ENCODE data around the gene SELENOP. TPM values are rescaled to one million over a fixed set of nuclear protein-coding genes. Genes with fewer than 3 reads are reported as not detected.

Gene SELENOP
- total RNA-seq, 1 experiment from 2014 or later, result 1.9 TPM

DNA sequence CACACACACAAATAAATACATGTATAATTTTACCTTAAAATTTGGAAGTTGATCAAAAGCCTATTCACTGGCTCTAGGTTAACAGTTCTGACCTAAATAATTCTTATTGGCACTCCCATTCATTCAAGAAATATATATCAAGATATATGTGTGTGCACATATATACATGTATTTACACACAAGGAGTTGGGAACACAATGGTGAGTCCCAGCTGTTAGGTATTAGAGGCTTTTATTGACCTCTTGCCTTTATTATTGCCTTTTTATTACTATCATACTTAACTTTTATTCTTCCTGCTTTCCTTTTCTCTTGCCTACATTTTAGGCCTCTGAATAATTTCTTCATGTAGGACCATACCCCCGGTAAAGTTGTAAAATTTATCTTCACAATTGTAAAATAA lies 30.1 kb downstream of the SELENOP start:
- Histone ChIP-seq H3K36me3 (ENCODE audit: insufficient read depth, low read length, poor library complexity, severe bottlenecking) (no peaks in the 10 kb centered on the region), H3K27ac (ENCODE audit: low read depth, low read length, poor library complexity, severe bottlenecking) (no peak overlapping the region), H3K27me3 (replicated peaks; ENCODE audit: insufficient read depth, low read depth, low read length, poor library complexity) (no peaks in the 10 kb centered on the region), H3K4me1 (ENCODE audit: insufficient read depth, low read length, poor library complexity, severe bottlenecking) (peaks cover 8% of the 10 kb centered on the region), H3K4me3 (ENCODE audit: low read depth, low read length, poor library complexity, severe bottlenecking) (no peak overlapping the region), H3K9me3 (ENCODE audit: low read depth, low read length, poor library complexity, severe bottlenecking) (peaks cover 11% of the 10 kb centered on the region)
- TF ChIP-seq, protein P1, sequence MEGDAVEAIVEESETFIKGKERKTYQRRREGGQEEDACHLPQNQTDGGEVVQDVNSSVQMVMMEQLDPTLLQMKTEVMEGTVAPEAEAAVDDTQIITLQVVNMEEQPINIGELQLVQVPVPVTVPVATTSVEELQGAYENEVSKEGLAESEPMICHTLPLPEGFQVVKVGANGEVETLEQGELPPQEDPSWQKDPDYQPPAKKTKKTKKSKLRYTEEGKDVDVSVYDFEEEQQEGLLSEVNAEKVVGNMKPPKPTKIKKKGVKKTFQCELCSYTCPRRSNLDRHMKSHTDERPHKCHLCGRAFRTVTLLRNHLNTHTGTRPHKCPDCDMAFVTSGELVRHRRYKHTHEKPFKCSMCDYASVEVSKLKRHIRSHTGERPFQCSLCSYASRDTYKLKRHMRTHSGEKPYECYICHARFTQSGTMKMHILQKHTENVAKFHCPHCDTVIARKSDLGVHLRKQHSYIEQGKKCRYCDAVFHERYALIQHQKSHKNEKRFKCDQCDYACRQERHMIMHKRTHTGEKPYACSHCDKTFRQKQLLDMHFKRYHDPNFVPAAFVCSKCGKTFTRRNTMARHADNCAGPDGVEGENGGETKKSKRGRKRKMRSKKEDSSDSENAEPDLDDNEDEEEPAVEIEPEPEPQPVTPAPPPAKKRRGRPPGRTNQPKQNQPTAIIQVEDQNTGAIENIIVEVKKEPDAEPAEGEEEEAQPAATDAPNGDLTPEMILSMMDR (conservative IDR thresholded peaks at IDR 0.05; ENCODE audit: low read depth, low read length), result no peak
- TF ChIP-seq EZH2 (IDR thresholded peaks at IDR 0.05; ENCODE audit: borderline replicate concordance, low read depth, low read length, poor library complexity, severe bottlenecking), result no peak
- CTCF ChIA-PET, result no interaction called here
- BruUV-seq (replicated peaks), result no TSS peak
- POLR2A ChIA-PET (ENCODE audit: low non-redundant PET), result no interaction called here
- intact Hi-C loops (cut with micrococcal nuclease; ENCODE audit: unreplicated experiment), result no loop called here
- no peak for DNase-seq (ENCODE audit: low spot score)

DNA sequence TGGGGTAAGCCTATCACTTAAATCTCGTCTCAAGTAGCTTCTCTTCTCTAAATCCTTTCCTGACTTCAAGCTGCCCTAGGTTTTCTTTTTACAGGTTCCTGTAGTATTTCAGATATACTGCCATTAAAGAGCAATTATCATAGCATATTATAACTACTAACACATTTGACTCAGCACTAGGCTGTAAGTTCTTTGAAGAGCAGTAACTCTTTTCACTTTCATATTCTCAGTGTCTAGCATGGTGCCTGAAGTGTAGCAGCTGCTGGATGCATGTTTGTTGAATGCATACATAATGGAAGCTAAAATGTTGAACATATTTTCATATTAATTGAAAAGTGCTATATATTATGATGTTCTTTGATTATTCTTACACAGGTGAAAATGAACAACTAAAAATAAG lies 32.6 kb downstream of the SELENOP start:
- Histone ChIP-seq H3K36me3 (ENCODE audit: insufficient read depth, low read length, poor library complexity, severe bottlenecking) (no peaks in the 10 kb centered on the region), H3K27ac (ENCODE audit: low read depth, low read length, poor library complexity, severe bottlenecking) (no peak overlapping the region), H3K4me1 (ENCODE audit: insufficient read depth, low read length, poor library complexity, severe bottlenecking) (peaks cover 8% of the 10 kb centered on the region), H3K4me3 (ENCODE audit: low read depth, low read length, poor library complexity, severe bottlenecking) (no peak overlapping the region), H3K27me3 (replicated peaks; ENCODE audit: insufficient read depth, low read depth, low read length, poor library complexity) (no peaks in the 10 kb centered on the region), H3K9me3 (ENCODE audit: low read depth, low read length, poor library complexity, severe bottlenecking) (no peaks in the 10 kb centered on the region)
- POLR2A ChIA-PET (ENCODE audit: low non-redundant PET), result no interaction called here
- no peak for DNase-seq (ENCODE audit: low spot score)
- BruUV-seq (replicated peaks), result no TSS peak
- CTCF ChIA-PET, result no interaction called here
- intact Hi-C loops (cut with micrococcal nuclease; ENCODE audit: unreplicated experiment), result loop anchor here (10.0 kb wide), 1 partner anchor 106 kb away; no protein-coding TSS in a partner anchor
- no peak for TF ChIP-seq EZH2 (IDR thresholded peaks at IDR 0.05; ENCODE audit: borderline replicate concordance, low read depth, low read length, poor library complexity, severe bottlenecking)
- TF ChIP-seq, protein P1 (conservative IDR thresholded peaks at IDR 0.05; ENCODE audit: low read depth, low read length), result no peak

DNA sequence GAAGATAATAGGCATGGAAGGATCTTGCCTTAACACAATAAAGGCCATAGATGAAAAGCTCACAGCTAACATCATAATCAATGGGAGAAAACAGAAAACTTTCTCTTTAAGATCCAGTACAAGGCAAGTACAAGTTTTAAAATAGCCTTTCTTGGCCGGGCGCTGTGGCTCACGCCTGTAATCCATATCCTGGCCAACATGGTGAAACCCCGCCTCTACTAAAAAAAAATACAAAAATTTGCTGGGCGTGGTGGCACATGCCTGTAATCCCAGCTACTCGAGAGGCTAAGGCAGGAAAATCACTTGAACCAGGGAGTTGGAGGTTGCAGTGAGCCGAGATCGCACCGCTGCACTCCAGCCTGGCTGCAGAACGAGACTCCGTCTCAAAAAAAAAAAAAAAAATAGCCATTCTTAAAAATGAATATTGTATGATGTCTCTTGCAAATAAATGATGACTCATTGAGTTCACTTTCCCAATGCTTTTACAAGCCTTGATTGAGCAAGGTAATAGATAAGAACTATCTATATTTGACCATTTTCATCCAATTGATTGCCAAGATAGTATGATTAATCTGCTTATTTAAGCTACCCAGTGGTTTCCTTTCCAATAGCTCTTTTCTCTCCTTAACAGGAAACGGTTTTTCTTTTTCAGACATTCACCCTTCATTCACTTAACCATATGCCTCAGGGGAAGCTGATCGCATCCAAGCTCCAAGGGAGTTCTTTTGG lies 39.3 kb downstream of the SELENOP start:
- CTCF ChIA-PET, result interaction anchor here (0.7 kb wide), 2 partner anchors 45 to 189 kb away, joined by 3 to 5 read pairs; no protein-coding TSS in a partner anchor
- no peaks in the 10 kb centered on the region for H3K9me3 ChIP-seq (ENCODE audit: low read depth, low read length, poor library complexity, severe bottlenecking)
- intact Hi-C loops (cut with micrococcal nuclease; ENCODE audit: unreplicated experiment), result loop anchor here (10.0 kb wide), 1 partner anchor 112 kb away; no protein-coding TSS in a partner anchor
- no peak overlapping the region for H3K27ac ChIP-seq (ENCODE audit: low read depth, low read length, poor library complexity, severe bottlenecking)
- TF ChIP-seq EZH2 (IDR thresholded peaks at IDR 0.05; ENCODE audit: borderline replicate concordance, low read depth, low read length, poor library complexity, severe bottlenecking), result no peak
- TF ChIP-seq, protein P1 (conservative IDR thresholded peaks at IDR 0.05; ENCODE audit: low read depth, low read length), result no peak
- peaks cover 5% of the 10 kb centered on the region for H3K4me1 ChIP-seq (ENCODE audit: insufficient read depth, low read length, poor library complexity, severe bottlenecking)
- no peaks in the 10 kb centered on the region for H3K27me3 ChIP-seq (replicated peaks; ENCODE audit: insufficient read depth, low read depth, low read length, poor library complexity)
- no TSS peak for BruUV-seq (replicated peaks)
- no peak overlapping the region for H3K4me3 ChIP-seq (ENCODE audit: low read depth, low read length, poor library complexity, severe bottlenecking)
- DNase-seq (ENCODE audit: low spot score), result no peak
- H3K36me3 ChIP-seq (ENCODE audit: insufficient read depth, low read length, poor library complexity, severe bottlenecking), result peaks cover 4% of the 10 kb centered on the region
- POLR2A ChIA-PET (ENCODE audit: low non-redundant PET), result interaction anchor here (0.6 kb wide), 1 partner anchor 747 kb away, joined by 4 read pairs; no protein-coding TSS in a partner anchor
